ENCODE results near the gene PDZD2. TPM values are rescaled to one million over a fixed set of nuclear protein-coding genes. Genes with fewer than 3 reads are reported as not detected.
A peak's percentile ranks its signal among the peaks of the same experiment; 100 is the strongest.
"Not testable (repeated sequence)": the region's sequence is repeated elsewhere in the genome, so short reads cannot be mapped to it uniquely, and the experiment has no call there.

Gene PDZD2
- polyA plus RNA-seq, 3 donors from 2014 or later = 0.37 TPM; not detected in 2

DNA sequence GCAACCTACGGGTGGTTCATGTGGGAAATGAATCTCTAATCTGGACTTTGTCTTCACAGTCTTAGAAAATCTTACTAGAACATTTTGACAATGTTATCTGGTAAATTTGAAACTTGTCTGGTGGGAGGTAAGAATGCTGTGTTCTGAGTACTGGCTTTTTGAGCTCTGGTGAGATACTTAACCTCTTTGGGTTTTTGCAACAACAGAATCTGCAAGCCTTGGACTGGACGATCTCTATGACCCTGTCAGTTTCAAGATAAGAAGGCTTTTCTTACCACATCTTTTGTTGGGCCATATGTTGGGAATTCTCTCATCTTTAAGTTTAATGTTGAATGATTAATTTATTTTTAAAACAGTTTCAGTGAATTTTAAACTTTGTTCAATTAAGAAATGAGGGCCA, 422.3 kb downstream of the PDZD2 start:
- Mint-ChIP-seq H3K9me3 (no peaks in the 10 kb centered on the region), H3K27me3 (ENCODE audit: low read depth in 3 of 3) (peaks cover 0 to 2% (median 0%) of the 10 kb centered on the region in 3 donors), H3K27ac (no peak overlapping the region), H3K4me3 (no peak overlapping the region), H3K4me1 (no peaks in the 10 kb centered on the region), H3K36me3 (no peaks in the 10 kb centered on the region)
- no peak for DNase-seq

DNA sequence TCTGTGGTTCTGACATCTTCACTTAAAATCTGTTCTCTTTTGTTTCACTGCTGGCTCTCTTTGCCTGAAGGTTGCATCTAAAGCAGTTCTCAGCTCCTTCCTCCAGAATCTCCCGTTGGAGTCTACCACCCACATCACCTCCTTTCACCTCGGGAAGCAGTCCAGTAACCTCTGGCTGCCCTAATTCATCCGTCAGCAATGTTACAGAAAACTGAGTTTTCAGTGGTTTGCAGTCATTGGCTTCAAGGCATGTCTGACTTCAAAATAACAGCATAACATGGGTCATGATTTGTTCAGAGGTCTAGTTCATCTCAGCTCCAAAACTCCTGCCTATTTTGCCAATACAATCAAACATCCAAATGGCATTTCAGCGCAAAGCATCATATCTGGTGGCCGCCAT, 427.5 kb downstream of the PDZD2 start:
- no peaks in the 10 kb centered on the region for H3K36me3 Mint-ChIP-seq
- peaks cover 0 to 3% (median 1%) of the 10 kb centered on the region in 3 donors for H3K27me3 Mint-ChIP-seq (ENCODE audit: low read depth in 3 of 3)
- H3K4me3 Mint-ChIP-seq = no peak overlapping the region
- H3K4me1 Mint-ChIP-seq = no peaks in the 10 kb centered on the region
- no peaks in the 10 kb centered on the region for H3K9me3 Mint-ChIP-seq
- H3K27ac Mint-ChIP-seq = no peak overlapping the region
- no peak for DNase-seq

DNA sequence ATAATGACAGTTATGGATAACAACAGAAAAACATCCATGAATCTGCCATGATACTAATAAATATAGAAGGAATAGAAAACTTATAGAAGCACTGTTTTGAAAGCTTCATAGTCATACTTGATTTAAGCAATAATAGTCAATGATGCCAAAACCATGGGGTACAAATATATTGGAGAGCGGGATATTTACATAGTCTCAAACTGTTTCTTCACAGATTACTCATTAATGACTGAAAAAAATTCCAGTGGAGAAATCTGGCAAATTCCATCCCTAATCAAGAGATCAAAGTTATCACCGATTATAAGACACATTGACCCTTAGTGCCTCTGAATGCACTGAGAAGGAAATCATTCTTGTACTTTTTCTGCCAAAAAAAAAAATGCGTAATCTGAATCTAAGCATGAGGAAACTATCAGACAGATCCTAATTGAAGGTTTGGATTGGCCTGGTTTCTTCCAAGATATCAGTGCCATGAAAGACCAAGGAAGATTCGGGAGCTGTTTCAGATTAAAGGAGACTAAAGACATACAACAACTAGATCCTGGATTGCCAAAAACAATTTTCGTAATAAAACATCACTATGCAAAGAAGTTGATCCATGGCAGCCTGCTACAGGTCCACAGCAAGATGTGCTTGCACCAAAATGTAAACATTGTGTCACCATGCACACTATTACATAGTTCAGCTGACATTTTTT, 429.0 kb downstream of the PDZD2 start:
- Mint-ChIP-seq H3K27ac (no peak overlapping the region), H3K27me3 (ENCODE audit: low read depth in 3 of 3) (peaks cover 0 to 3% (median 2%) of the 10 kb centered on the region in 3 donors), H3K4me3 (no peak overlapping the region), H3K36me3 (no peaks in the 10 kb centered on the region), H3K9me3 (no peaks in the 10 kb centered on the region), H3K4me1 (no peaks in the 10 kb centered on the region)
- DNase-seq = no peak

DNA sequence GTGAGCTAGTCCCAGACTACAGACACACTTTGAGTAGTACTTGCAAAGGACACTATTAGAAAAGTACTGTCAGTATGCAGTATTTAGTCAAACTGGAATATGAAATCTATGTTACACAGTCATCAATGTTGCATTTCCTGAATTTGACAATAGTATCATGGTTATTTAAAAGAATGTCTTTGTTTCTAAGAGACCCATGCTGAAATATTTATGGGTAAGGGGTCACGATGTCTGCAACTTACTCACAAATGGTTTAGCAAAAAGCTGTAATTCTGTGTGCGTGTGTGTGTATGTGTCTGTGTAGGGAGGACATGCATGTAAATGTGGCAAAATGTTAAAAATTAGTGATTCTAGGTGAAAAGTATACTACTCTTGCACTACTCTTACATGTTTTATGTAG, 429.6 kb downstream of the PDZD2 start:
- H3K9me3 Mint-ChIP-seq = no peaks in the 10 kb centered on the region

GRCh38 chr5:32069396-32069795, 430.5 kb downstream of the PDZD2 start:
- Mint-ChIP-seq H3K27ac (no peak overlapping the region), H3K4me1 (no peaks in the 10 kb centered on the region), H3K4me3 (no peak overlapping the region), H3K27me3 (ENCODE audit: low read depth in 3 of 3) (peaks cover 0 to 3% (median 2%) of the 10 kb centered on the region in 3 donors), H3K9me3 (no peaks in the 10 kb centered on the region), H3K36me3 (no peaks in the 10 kb centered on the region)
- no peak for DNase-seq

More for the DNA sequence above, 429.6 kb downstream of the PDZD2 start:
- Mint-ChIP-seq H3K4me1 (no peaks in the 10 kb centered on the region), H3K4me3 (no peak overlapping the region), H3K36me3 (no peaks in the 10 kb centered on the region), H3K27me3 (ENCODE audit: low read depth in 3 of 3) (peaks cover 0 to 3% (median 2%) of the 10 kb centered on the region in 3 donors), H3K27ac (no peak overlapping the region)
- no peak for DNase-seq

GRCh38 chr5:32071351-32071944, 432.5 kb downstream of the PDZD2 start:
- Mint-ChIP-seq H3K36me3 (no peaks in the 10 kb centered on the region), H3K27me3 (ENCODE audit: low read depth in 3 of 3) (peaks cover under 1 to 2% (median 1%) of the 10 kb centered on the region in 3 donors), H3K9me3 (no peaks in the 10 kb centered on the region), H3K4me3 (no peak overlapping the region), H3K4me1 (no peaks in the 10 kb centered on the region), H3K27ac (no peak overlapping the region)
- DNase-seq = no peak

GRCh38 chr5:32072054-32072453, 433.1 kb downstream of the PDZD2 start:
- Mint-ChIP-seq H3K36me3 (no peaks in the 10 kb centered on the region), H3K27me3 (ENCODE audit: low read depth in 3 of 3) (peaks cover 0 to 2% (median 1%) of the 10 kb centered on the region in 3 donors), H3K4me3 (no peak overlapping the region), H3K9me3 (no peaks in the 10 kb centered on the region), H3K27ac (no peak overlapping the region), H3K4me1 (no peaks in the 10 kb centered on the region)
- DNase-seq = no peak

DNA sequence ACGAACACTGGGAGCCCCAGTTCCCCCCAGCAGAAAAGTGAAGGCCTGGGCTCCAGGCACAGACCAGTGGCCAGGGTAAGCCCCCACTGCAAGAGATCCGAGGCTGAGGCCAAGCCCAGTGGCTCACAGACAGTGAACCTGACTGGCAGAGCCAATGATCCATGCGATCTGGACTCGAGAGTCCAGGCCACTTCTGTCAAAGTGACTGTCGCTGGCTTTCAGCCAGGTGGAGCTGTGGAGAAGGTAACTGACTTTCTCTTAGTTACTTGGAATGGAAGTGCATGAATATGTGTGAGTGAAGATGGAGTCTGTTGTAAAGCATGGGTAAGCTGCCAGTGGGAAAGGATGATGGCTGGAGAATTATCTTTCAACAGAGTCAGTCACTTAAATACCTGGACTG, 435.5 kb downstream of the PDZD2 start:
- Mint-ChIP-seq H3K4me3 (no peak overlapping the region), H3K36me3 (no peaks in the 10 kb centered on the region), H3K27ac (no peak overlapping the region), H3K9me3 (no peaks in the 10 kb centered on the region), H3K4me1 (no peaks in the 10 kb centered on the region), H3K27me3 (ENCODE audit: low read depth in 3 of 3) (peaks cover 0 to 2% (median 1%) of the 10 kb centered on the region in 3 donors)
- no peak for DNase-seq

GRCh38 chr5:32076699-32077695, 438.1 kb downstream of the PDZD2 start:
- Mint-ChIP-seq H3K27me3 (ENCODE audit: low read depth in 3 of 3) (peaks cover 0 to 2% (median 1%) of the 10 kb centered on the region in 3 donors), H3K9me3 (no peaks in the 10 kb centered on the region), H3K27ac (no peak overlapping the region), H3K4me3 (no peak overlapping the region), H3K36me3 (no peaks in the 10 kb centered on the region), H3K4me1 (no peaks in the 10 kb centered on the region)
- DNase-seq = peak in 2 of 3 donors; percentile 13 to 25

DNA sequence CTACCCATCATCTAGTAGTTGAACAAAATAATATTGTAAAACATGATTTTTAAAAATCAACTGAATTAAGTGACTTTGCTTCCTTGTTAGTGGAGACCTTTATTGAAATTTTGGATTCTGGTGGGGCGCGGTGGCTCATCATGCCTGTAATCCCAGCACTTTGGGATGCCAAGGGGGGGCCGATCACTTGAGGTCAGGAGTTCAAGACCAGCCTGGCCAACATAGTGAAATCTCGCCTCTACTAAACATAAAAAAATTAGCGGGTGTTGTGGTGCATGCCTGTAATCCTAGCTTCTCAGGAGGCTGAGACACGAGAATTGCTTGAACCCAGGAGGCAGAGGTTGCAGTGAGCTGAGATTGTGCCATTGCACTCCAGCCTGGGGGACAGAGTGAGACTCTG, 439.9 kb downstream of the PDZD2 start:
- H3K27ac Mint-ChIP-seq; DNase-seq; H3K27me3 Mint-ChIP-seq (ENCODE audit: low read depth in 3 of 3): not testable (repeated sequence)

DNA sequence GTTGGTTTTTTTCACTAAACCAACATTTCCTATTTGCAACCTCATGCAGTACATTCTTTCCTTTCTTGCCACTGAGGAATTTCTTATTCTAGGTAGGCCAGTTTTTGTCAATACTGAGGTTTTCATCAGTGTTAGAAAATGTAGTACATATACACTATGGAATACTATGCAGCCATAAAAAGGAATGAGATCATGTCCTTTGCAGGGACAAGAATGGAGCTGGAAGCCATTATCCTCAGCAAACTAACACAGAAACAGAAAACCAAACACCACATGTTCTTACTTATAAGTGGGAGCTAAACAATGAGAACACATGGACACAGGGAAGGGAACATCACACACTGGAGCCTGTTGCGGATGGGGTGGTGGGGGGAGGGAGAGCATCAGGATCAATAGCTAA, 441.6 kb downstream of the PDZD2 start:
- not testable (repeated sequence) for H3K27ac Mint-ChIP-seq; H3K4me3 Mint-ChIP-seq; H3K27me3 Mint-ChIP-seq (ENCODE audit: low read depth in 3 of 3)

More for the DNA sequence above, 439.9 kb downstream of the PDZD2 start:
- H3K4me3 Mint-ChIP-seq, H3K36me3 Mint-ChIP-seq, H3K4me1 Mint-ChIP-seq, H3K9me3 Mint-ChIP-seq: not testable (repeated sequence)

DNA sequence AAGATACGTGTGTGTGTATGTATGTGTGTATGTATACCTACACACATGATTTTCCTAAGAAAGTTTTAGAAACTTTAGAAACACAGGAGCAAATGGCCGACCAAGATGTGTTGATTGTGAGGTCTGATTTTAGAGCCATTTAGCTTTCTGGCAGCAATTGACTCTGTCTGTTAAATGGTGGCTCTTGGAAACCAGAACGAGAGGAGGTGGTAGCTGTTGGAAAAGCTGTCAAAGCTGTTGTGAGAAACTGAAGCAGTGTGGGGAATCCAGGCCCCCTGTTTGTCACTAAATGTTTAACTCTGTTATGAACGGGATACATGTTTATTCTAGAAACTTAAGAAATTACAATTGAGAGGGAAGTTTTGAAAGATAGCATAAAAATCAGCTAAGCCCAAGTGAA, 443.8 kb downstream of the PDZD2 start:
- Mint-ChIP-seq H3K36me3 (peaks cover 0 to 6% (median 0%) of the 10 kb centered on the region in 3 donors), H3K4me3 (no peak overlapping the region), H3K9me3 (no peaks in the 10 kb centered on the region), H3K27ac (peak overlapping the region in 1 of 6 donors; percentile 16), H3K27me3 (ENCODE audit: low read depth in 3 of 3) (peaks cover 0 to 2% (median 0%) of the 10 kb centered on the region in 3 donors), H3K4me1 (no peaks in the 10 kb centered on the region)
- DNase-seq = no peak

More for the DNA sequence above, 441.6 kb downstream of the PDZD2 start:
- DNase-seq, H3K36me3 Mint-ChIP-seq, H3K4me1 Mint-ChIP-seq, H3K9me3 Mint-ChIP-seq: not testable (repeated sequence)

DNA sequence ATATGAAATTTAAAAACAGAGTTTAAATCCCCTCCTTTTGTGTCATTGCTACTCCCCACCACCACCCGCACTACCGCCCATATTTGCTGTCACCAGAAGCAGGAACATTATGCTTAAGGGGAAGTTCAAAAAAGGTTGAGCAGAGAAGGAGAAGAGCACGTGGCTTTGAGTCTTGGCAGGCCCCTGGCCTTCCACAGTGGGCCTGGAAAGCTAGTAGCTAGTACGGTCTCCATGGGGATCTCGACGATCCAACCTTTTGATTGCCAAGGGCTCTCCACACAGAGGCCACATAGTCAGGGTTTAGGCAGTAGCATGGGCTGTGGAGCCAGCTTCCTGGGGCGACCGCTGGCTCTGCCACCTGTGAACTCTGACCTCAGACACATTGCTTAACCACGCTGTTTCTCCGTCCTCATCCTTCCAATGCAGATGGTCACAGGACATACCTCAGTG, 445.1 kb downstream of the PDZD2 start:
- DNase-seq = no peak
- Mint-ChIP-seq H3K9me3 (no peaks in the 10 kb centered on the region), H3K27me3 (ENCODE audit: low read depth in 3 of 3) (peaks cover 0 to 2% (median 0%) of the 10 kb centered on the region in 3 donors), H3K27ac (no peak overlapping the region), H3K4me3 (no peak overlapping the region), H3K36me3 (peaks cover 0 to 10% (median 5%) of the 10 kb centered on the region in 3 donors), H3K4me1 (peaks cover 0 to 1% of the 10 kb centered on the region in 2 donors)
